Stomach (tissue), 4 donors: ENCODE measurements around the gene ARMC12.

ENCODE experiments used
- CTCF ChIP-seq, 7 experiments: fragments of 450-650 bp in 4 of 7; fragments of 200-600 bp in 3 of 7; sonication (generic) in 3 of 7; IDR thresholded peaks; one replicate each; pipeline ENCODE4 v1.5.1; 2016 to 2019; ENCODE audit warnings: antibody characterized with exemption in 7 of 7, control low read depth in 2 of 7, mild to moderate bottlenecking in 1 of 7
- EP300 ChIP-seq: sonication (generic); formaldehyde crosslinking; IDR thresholded peaks from one replicate; pipeline ENCODE4 v1.6.1; 2017; ENCODE audit warnings: antibody characterized with exemption
- POLR2AphosphoS5 ChIP-seq, 3 donors: sonication (generic); formaldehyde crosslinking; IDR thresholded peaks; one replicate each; pipeline ENCODE4 v1.6.1; 2016; ENCODE audit warnings: antibody characterized with exemption in 3 of 3

DNA sequence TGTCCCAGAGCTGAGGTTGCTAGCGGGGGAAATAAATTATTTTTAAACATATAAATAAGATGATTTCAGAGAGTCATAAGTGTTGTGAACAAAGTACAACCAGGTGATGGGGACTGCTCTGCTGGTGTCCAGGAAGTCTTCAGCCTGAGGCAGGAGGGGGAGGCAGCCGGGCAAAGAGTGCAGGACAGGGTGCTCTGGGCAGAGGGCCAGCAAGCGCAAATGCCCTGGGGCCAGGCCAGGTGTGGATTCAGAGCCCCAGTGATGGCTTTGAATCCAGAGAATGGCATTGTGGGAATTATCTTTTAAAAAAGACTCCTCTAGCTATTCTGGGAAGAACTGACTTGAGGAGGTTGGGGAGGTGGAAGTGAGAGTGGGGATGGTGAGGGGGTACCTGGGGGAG, 45.6 kb downstream of the ARMC12 start:
- no peak for TF ChIP-seq CTCF (IDR thresholded peaks at IDR 0.05)
- TF ChIP-seq EP300: no peak
- TF ChIP-seq POLR2AphosphoS5 (IDR thresholded peaks at IDR 0.05): no peak
